Esophagus muscularis mucosa (tissue), 4 donors: Measurements from ENCODE around the gene RELT. TPM values are rescaled to one million over a fixed set of nuclear protein-coding genes. Genes with fewer than 3 reads are reported as not detected.

Experiments
- DNase-seq: peaks from one replicate; pipeline ENCODE4 v3.0.0-alpha.2; 2017; ENCODE audit errors: extremely low spot score
- H3K27ac ChIP-seq, 4 donors: fragments of 200-600 bp; sonication (generic); replicated peaks in 1 of 4; 1 replicate in 3 of 4; 2 replicates in 1 of 4; pipeline ENCODE4 v1.5.1; 2016 to 2019; ENCODE audit warnings: mild to moderate bottlenecking in 1 of 4
- H3K27me3 ChIP-seq, 4 donors: fragments of 200-600 bp; sonication (generic); one replicate each; pipeline versions ENCODE4 v1.5.1 to v1.6.0; 2016 to 2019
- H3K36me3 ChIP-seq, 4 donors: fragments of 200-600 bp; sonication (generic); one replicate each; pipeline ENCODE4 v1.5.1; 2016 to 2019
- H3K4me1 ChIP-seq, 4 donors: fragments of 200-600 bp; sonication (generic); one replicate each; pipeline ENCODE4 v1.5.1; 2016 to 2019
- H3K4me3 ChIP-seq, 4 donors: fragments of 200-600 bp; sonication (generic); 1 replicate in 2 of 4; 2 replicates in 2 of 4; pipeline ENCODE4 v1.5.1; 2016 to 2019; ENCODE audit warnings: mild to moderate bottlenecking in 4 of 4, moderate library complexity in 1 of 4
- H3K9me3 ChIP-seq, 4 donors: fragments of 200-600 bp; sonication (generic); 1 replicate in 3 of 4; 2 replicates in 1 of 4; pipeline ENCODE4 v1.5.1; 2016 to 2019
- EP300 ChIP-seq: sonication (generic); formaldehyde crosslinking; IDR thresholded peaks from one replicate; pipeline ENCODE4 v1.6.1; 2017; ENCODE audit warnings: antibody characterized with exemption
- POLR2A ChIP-seq: fragments of 450-650 bp; IDR thresholded peaks from one replicate; pipeline ENCODE4 v1.6.1; 2017; ENCODE audit warnings: antibody characterized with exemption, moderate library complexity, mild to moderate bottlenecking, low read depth
- POLR2AphosphoS5 ChIP-seq, 2 donors: sonication (generic); formaldehyde crosslinking; IDR thresholded peaks; one replicate each; pipeline ENCODE4 v1.6.1; 2017; ENCODE audit warnings: antibody characterized with exemption in 2 of 2
- WGBS: methylation state at CpG from one replicate; pipeline ENCODE4 v1.1.5; 2018; 5-methylcytosine and 5-hydroxymethylcytosine counted together
- intact Hi-C: fragments of 100-400 bp; cut with DNase I; formaldehyde crosslinking; loops from one replicate; pipeline ENCODE4 v1.15.1; 2023
- total RNA-seq, 4 donors: library from RNA; depleted of rRNA; stranded (reverse); fragments of >200 nt; gene quantifications; one replicate each; pipeline versions ENCODE4 v1.1.0 to v1.2.1, GENCODE V29; 2016
- TF ChIP-seq, protein P1 (sequence below), 3 experiments: fragments of 200-600 bp in 2 of 3; fragments of 450-650 bp in 1 of 3; sonication (generic) in 2 of 3; IDR thresholded peaks; one replicate each; pipeline ENCODE4 v1.5.1; 2017 to 2019; ENCODE audit warnings: antibody characterized with exemption in 3 of 3, mild to moderate bottlenecking in 2 of 3, moderate library complexity in 1 of 3

The RELT gene
- total RNA-seq, 4 donors from 2014 or later: 1.2 to 7.8 (median 2.2) TPM

GRCh38 chr11:73372375-73372993 lies 3.7 kb upstream of the RELT start:
- Histone ChIP-seq H3K4me1 (peaks cover 17 to 28% (median 26%) of the 10 kb centered on the region in 4 donors), H3K27me3 (no peaks in the 10 kb centered on the region), H3K9me3 (no peaks in the 10 kb centered on the region), H3K4me3 (no peak overlapping the region), H3K27ac (peak overlapping the region; percentile 21 to 57 (median 44)), H3K36me3 (peaks cover 4 to 19% (median 17%) of the 10 kb centered on the region in 4 donors)
- intact Hi-C loops: no loop called here
- WGBS: 27% methylated on average over 2 of the region's 6 CpGs
- TF ChIP-seq EP300 (no peak), POLR2AphosphoS5 (IDR thresholded peaks at IDR 0.05) (peak in 1 of 2 donors; percentile 20)
- TF ChIP-seq, protein P1, sequence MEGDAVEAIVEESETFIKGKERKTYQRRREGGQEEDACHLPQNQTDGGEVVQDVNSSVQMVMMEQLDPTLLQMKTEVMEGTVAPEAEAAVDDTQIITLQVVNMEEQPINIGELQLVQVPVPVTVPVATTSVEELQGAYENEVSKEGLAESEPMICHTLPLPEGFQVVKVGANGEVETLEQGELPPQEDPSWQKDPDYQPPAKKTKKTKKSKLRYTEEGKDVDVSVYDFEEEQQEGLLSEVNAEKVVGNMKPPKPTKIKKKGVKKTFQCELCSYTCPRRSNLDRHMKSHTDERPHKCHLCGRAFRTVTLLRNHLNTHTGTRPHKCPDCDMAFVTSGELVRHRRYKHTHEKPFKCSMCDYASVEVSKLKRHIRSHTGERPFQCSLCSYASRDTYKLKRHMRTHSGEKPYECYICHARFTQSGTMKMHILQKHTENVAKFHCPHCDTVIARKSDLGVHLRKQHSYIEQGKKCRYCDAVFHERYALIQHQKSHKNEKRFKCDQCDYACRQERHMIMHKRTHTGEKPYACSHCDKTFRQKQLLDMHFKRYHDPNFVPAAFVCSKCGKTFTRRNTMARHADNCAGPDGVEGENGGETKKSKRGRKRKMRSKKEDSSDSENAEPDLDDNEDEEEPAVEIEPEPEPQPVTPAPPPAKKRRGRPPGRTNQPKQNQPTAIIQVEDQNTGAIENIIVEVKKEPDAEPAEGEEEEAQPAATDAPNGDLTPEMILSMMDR (IDR thresholded peaks at IDR 0.05): peak in 1 of 3 experiments; percentile 11
- DNase-seq: no peak

DNA sequence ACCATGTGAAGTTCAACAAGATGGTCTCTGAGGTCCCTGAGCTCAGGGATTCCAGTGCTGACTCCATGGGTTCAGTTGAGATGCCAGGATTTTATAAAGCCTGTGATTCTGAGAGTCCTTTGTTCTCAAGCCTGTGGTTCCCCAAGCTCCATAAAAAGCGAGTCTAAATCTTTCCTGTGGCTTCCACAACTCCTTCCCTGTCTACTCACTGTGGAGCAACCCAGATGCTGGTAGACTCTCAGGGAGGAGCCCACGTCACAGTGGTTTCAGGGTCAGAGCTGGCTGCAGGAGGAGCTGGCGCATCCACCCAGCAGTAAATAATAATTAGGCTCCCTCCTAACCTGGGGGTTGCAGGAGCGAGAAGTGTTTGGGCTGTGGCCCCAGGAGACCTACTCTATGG lies 2.0 kb upstream of the RELT start:
- H3K27me3 ChIP-seq: no peaks in the 10 kb centered on the region
- H3K9me3 ChIP-seq: no peaks in the 10 kb centered on the region
- peaks cover 17 to 32% (median 29%) of the 10 kb centered on the region in 4 donors for H3K4me1 ChIP-seq
- H3K36me3 ChIP-seq: peaks cover 0 to 3% (median under 1%) of the 10 kb centered on the region in 4 donors
- no peak for DNase-seq
- 94% methylated on average over 4 of the region's 4 CpGs for WGBS
- no peak overlapping the region for H3K27ac ChIP-seq
- intact Hi-C loops: no loop called here
- TF ChIP-seq, protein P1 (IDR thresholded peaks at IDR 0.05): no peak
- no peak for TF ChIP-seq POLR2A
- no peak for TF ChIP-seq EP300
- TF ChIP-seq POLR2AphosphoS5 (IDR thresholded peaks at IDR 0.05): no peak
- H3K4me3 ChIP-seq: no peak overlapping the region

DNA sequence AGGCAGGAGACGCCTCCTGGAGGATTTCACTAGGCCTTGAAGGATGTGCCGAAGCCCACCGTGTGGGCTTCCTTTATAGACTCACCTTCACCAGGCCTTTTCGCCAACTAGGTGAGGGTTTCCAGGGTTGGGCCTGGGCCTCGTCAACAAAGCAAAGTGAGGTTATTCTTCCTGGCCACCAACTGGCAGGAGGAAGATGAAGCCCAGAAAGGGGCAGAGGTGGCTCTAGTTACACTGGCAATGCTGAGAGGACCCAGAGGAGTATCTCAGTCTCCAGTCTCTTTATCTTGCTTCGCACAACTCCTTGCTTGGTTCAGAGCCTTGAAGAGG lies 404 bp upstream of the RELT start:
- H3K9me3 ChIP-seq: no peaks in the 10 kb centered on the region
- intact Hi-C loops: no loop called here
- peak overlapping the region; percentile 82 to 90 (median 86) for H3K27ac ChIP-seq
- WGBS: 72% methylated on average over 4 of the region's 6 CpGs
- peak overlapping the region; percentile 65 to 81 (median 76) for H3K4me3 ChIP-seq
- no peak for DNase-seq
- no peaks in the 10 kb centered on the region for H3K27me3 ChIP-seq
- peaks cover 26 to 37% (median 29%) of the 10 kb centered on the region in 4 donors for H3K4me1 ChIP-seq
- TF ChIP-seq, protein P1 (IDR thresholded peaks at IDR 0.05): no peak
- TF ChIP-seq POLR2AphosphoS5 (IDR thresholded peaks at IDR 0.05): no peak
- no peak for TF ChIP-seq EP300
- H3K36me3 ChIP-seq: no peaks in the 10 kb centered on the region

- no peak for DNase-seq
- Histone ChIP-seq H3K27me3 (no peaks in the 10 kb centered on the region), H3K36me3 (no peaks in the 10 kb centered on the region), H3K9me3 (no peaks in the 10 kb centered on the region), H3K4me1 (peaks cover 27 to 38% (median 29%) of the 10 kb centered on the region in 4 donors), H3K27ac (peak overlapping the region; percentile 82 to 90 (median 86)), H3K4me3 (peak overlapping the region; percentile 65 to 81 (median 76))
- whole genome bisulfite sequencing: 10% methylated on average over 29 of the region's 56 CpGs
- TF ChIP-seq POLR2AphosphoS5 (IDR thresholded peaks at IDR 0.05): peak; percentile 18 to 57
- TF ChIP-seq POLR2A: peak; percentile 27
- TF ChIP-seq EP300: no peak
- TF ChIP-seq, protein P1 (IDR thresholded peaks at IDR 0.05): no peak
- intact Hi-C loops: no loop called here
These were observed 817 bp downstream of the RELT start for GRCh38 chr11:73376803-73377629.
